ENCODE data around the gene FAAP100. TPM values are rescaled to one million over a fixed set of nuclear protein-coding genes. Genes with fewer than 3 reads are reported as not detected.

FAAP100 gene
- total and polyA plus RNA-seq, 4 donors, result 8.8 to 48.4 (median 26.6) TPM

- H3K9me3 ChIP-seq (ENCODE audit: control insufficient read depth, low read length), result no peaks in the 10 kb centered on the region
- 0% methylated on average over 31 to 69 of the region's 69 CpGs for WGBS, 2 donors
- intact Hi-C loops (cut with DNase I), result loop anchor here (2.0 to 5.0 kb wide), 4 partner anchors 15 to 259 kb away; no protein-coding TSS in a partner anchor
Observed at GRCh38 chr17:81551458-81552243, 502 bp downstream of the FAAP100 start.

GRCh38 chr17:81550830-81551457 lies 1.2 kb downstream of the FAAP100 start:
- no peaks in the 10 kb centered on the region for H3K27me3 ChIP-seq (ENCODE audit: control insufficient read depth in 1 of 2, insufficient read depth in 2 of 2, low read length in 1 of 2)
- peak overlapping the region in 1 of 2 donors; percentile 66 for H3K4me3 ChIP-seq (ENCODE audit: low read length in 2 of 2)
- WGBS, 2 donors, result 75 to 79% methylated on average over 27 of the region's 27 CpGs
- intact Hi-C loops (cut with DNase I), result loop anchor here in 1 of 2 donors (5.0 kb wide), 1 partner anchor 259 kb away; no protein-coding TSS in a partner anchor
- ATAC-seq (ENCODE audit: low FRiP score) (no peak), DNase-seq (no peak)
- no peak overlapping the region for H3K27ac ChIP-seq (ENCODE audit: low read depth in 1 of 2, low read length in 2 of 2)
- H3K4me1 ChIP-seq (ENCODE audit: control insufficient read depth in 1 of 2, insufficient read depth in 2 of 2, low read length in 2 of 2), result no peaks in the 10 kb centered on the region
- no peaks in the 10 kb centered on the region for H3K9me3 ChIP-seq (ENCODE audit: control insufficient read depth, low read length)
- no peaks in the 10 kb centered on the region for H3K36me3 ChIP-seq (ENCODE audit: control insufficient read depth in 1 of 2, insufficient read depth in 2 of 2, low read length in 1 of 2)

More at GRCh38 chr17:81551458-81552243, 502 bp downstream of the FAAP100 start:
- Histone ChIP-seq H3K4me1 (ENCODE audit: control insufficient read depth in 1 of 2, insufficient read depth in 2 of 2, low read length in 2 of 2) (no peaks in the 10 kb centered on the region), H3K27ac (ENCODE audit: low read depth in 1 of 2, low read length in 2 of 2) (no peak overlapping the region), H3K27me3 (ENCODE audit: control insufficient read depth in 1 of 2, insufficient read depth in 2 of 2, low read length in 1 of 2) (no peaks in the 10 kb centered on the region), H3K36me3 (ENCODE audit: control insufficient read depth in 1 of 2, insufficient read depth in 2 of 2, low read length in 1 of 2) (no peaks in the 10 kb centered on the region), H3K4me3 (ENCODE audit: low read length in 2 of 2) (peak overlapping the region; percentile 39 to 66)
- ATAC-seq (ENCODE audit: low FRiP score) (no peak), DNase-seq (no peak)

- Histone ChIP-seq H3K9me3 (ENCODE audit: control insufficient read depth, low read length) (no peaks in the 10 kb centered on the region), H3K36me3 (ENCODE audit: control insufficient read depth in 1 of 2, insufficient read depth in 2 of 2, low read length in 1 of 2) (no peaks in the 10 kb centered on the region), H3K4me3 (ENCODE audit: low read length in 2 of 2) (no peak overlapping the region), H3K27ac (ENCODE audit: low read depth in 1 of 2, low read length in 2 of 2) (no peak overlapping the region), H3K4me1 (ENCODE audit: control insufficient read depth in 1 of 2, insufficient read depth in 2 of 2, low read length in 2 of 2) (no peaks in the 10 kb centered on the region), H3K27me3 (ENCODE audit: control insufficient read depth in 1 of 2, insufficient read depth in 2 of 2, low read length in 1 of 2) (no peaks in the 10 kb centered on the region)
- DNase-seq (no peak), ATAC-seq (ENCODE audit: low FRiP score) (no peak)
- intact Hi-C loops (cut with DNase I), result loop anchor here in 1 of 2 donors (5.0 kb wide), 1 partner anchor 258 kb away; no protein-coding TSS in a partner anchor
- WGBS, 2 donors, result 91% methylated on average over 15 of the region's 15 CpGs
Observed at GRCh38 chr17:81550285-81550684, 1.9 kb downstream of the FAAP100 start.

DNA sequence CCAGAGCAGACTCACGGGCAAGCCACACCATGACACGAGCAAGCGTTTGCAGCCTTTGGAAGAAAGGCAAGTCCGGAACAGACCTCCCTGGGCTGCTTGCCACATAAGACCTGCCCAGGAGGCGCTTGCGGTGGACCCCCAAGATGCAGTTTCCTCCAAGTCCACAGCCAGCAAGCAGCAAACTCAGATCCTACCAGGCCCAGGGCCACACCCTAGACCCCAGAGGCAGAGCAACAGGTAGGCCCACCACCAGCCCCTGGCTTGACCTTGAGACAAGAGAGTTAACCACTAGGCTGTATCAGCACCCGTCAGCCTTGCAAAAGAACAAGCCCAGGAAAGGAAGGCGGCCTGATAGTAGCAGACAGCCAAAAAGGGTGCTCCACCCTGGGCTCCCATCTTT lies 2.3 kb downstream of the FAAP100 start:
- 88 to 90% methylated on average over 8 of the region's 8 CpGs for WGBS, 2 donors
- H3K36me3 ChIP-seq (ENCODE audit: control insufficient read depth in 1 of 2, insufficient read depth in 2 of 2, low read length in 1 of 2), result no peaks in the 10 kb centered on the region
- no peak for ATAC-seq (ENCODE audit: low FRiP score)

GRCh38 chr17:81549031-81549557 lies 3.1 kb downstream of the FAAP100 start:
- H3K27me3 ChIP-seq (ENCODE audit: control insufficient read depth in 1 of 2, insufficient read depth in 2 of 2, low read length in 1 of 2), result no peaks in the 10 kb centered on the region
- 84% methylated on average over 15 to 16 of the region's 16 CpGs for WGBS, 2 donors
- H3K27ac ChIP-seq (ENCODE audit: low read depth in 1 of 2, low read length in 2 of 2), result no peak overlapping the region
- DNase-seq (no peak), ATAC-seq (ENCODE audit: low FRiP score) (no peak)
- H3K4me1 ChIP-seq (ENCODE audit: control insufficient read depth in 1 of 2, insufficient read depth in 2 of 2, low read length in 2 of 2), result no peaks in the 10 kb centered on the region
- H3K4me3 ChIP-seq (ENCODE audit: low read length in 2 of 2), result no peak overlapping the region
- intact Hi-C loops (cut with DNase I), result no loop called here
- no peaks in the 10 kb centered on the region for H3K9me3 ChIP-seq (ENCODE audit: control insufficient read depth, low read length)
- no peaks in the 10 kb centered on the region for H3K36me3 ChIP-seq (ENCODE audit: control insufficient read depth in 1 of 2, insufficient read depth in 2 of 2, low read length in 1 of 2)

More for the DNA sequence above, 2.3 kb downstream of the FAAP100 start:
- intact Hi-C loops (cut with DNase I), result loop anchor here in 1 of 2 donors (5.0 kb wide), 1 partner anchor 258 kb away; no protein-coding TSS in a partner anchor
- Histone ChIP-seq H3K27ac (ENCODE audit: low read depth in 1 of 2, low read length in 2 of 2) (no peak overlapping the region), H3K9me3 (ENCODE audit: control insufficient read depth, low read length) (no peaks in the 10 kb centered on the region), H3K4me1 (ENCODE audit: control insufficient read depth in 1 of 2, insufficient read depth in 2 of 2, low read length in 2 of 2) (no peaks in the 10 kb centered on the region), H3K4me3 (ENCODE audit: low read length in 2 of 2) (no peak overlapping the region), H3K27me3 (ENCODE audit: control insufficient read depth in 1 of 2, insufficient read depth in 2 of 2, low read length in 1 of 2) (no peaks in the 10 kb centered on the region)
- DNase-seq, result no peak

DNA sequence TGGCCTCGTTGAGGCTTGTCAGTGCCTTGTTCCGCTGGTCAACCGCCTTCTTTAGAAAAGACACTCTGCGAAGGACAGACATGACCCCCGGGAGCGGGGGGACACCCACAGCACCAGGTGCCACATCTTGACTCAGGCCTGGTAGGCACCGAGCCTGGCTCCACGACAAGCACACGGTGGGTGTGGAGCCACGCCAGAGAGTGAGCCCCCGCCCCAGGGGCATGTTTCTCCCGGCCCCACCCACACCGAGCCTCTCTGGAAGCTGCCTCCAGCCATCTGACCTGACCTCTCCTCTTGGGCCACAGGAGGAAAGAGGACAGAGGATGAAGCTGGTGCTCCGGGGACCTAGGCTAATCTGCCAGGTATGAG lies 4.6 kb downstream of the FAAP100 start:
- WGBS, 2 donors, result 82% methylated on average over 14 of the region's 14 CpGs
- H3K4me1 ChIP-seq (ENCODE audit: control insufficient read depth in 1 of 2, insufficient read depth in 2 of 2, low read length in 2 of 2), result no peaks in the 10 kb centered on the region
- H3K4me3 ChIP-seq (ENCODE audit: low read length in 2 of 2), result no peak overlapping the region
- DNase-seq (no peak), ATAC-seq (ENCODE audit: low FRiP score) (no peak)
- no peaks in the 10 kb centered on the region for H3K9me3 ChIP-seq (ENCODE audit: control insufficient read depth, low read length)
- peaks cover 0 to 2% of the 10 kb centered on the region in 2 donors for H3K36me3 ChIP-seq (ENCODE audit: control insufficient read depth in 1 of 2, insufficient read depth in 2 of 2, low read length in 1 of 2)
- H3K27me3 ChIP-seq (ENCODE audit: control insufficient read depth in 1 of 2, insufficient read depth in 2 of 2, low read length in 1 of 2), result no peaks in the 10 kb centered on the region
- intact Hi-C loops (cut with DNase I), result no loop called here
- H3K27ac ChIP-seq (ENCODE audit: low read depth in 1 of 2, low read length in 2 of 2), result no peak overlapping the region

DNA sequence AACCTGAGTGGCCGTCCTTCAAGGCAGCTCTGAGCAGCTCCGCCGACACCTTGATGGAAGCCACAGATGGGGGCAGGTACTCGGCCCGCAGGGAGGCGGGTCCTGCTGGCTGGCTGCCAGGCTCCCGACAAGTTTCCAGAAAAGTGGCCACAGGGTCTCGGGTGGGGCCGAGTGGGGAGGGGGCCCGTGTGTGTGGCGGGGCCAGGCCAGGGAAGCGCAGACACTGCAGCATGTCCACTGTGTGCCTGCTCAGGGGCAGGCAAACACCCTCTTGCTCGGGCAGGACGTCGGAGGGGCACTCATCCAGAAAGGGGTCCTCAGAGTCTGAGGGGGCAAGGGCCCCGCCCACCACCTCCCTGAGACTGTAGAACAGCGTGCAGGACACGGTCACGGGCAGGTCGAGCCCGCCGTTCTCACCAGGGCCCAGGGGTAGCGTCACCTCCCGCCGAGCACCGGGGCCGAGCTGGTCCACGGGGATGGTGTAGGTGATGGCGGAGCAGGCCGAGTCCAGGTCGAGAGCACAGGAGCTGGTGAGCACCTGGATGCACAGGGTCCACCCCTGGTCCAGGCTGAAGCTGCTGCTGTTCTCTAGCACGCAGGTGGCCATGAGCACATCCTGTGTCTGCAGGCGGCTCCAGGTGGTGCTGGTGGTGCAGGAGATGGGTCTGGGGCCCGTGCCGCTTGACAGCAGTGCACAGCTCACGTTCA lies 5.1 kb downstream of the FAAP100 start:
- Histone ChIP-seq H3K4me1 (ENCODE audit: control insufficient read depth in 1 of 2, insufficient read depth in 2 of 2, low read length in 2 of 2) (no peaks in the 10 kb centered on the region), H3K27me3 (ENCODE audit: control insufficient read depth in 1 of 2, insufficient read depth in 2 of 2, low read length in 1 of 2) (no peaks in the 10 kb centered on the region), H3K27ac (ENCODE audit: low read depth in 1 of 2, low read length in 2 of 2) (no peak overlapping the region), H3K4me3 (ENCODE audit: low read length in 2 of 2) (no peak overlapping the region), H3K36me3 (ENCODE audit: control insufficient read depth in 1 of 2, insufficient read depth in 2 of 2, low read length in 1 of 2) (peaks cover 0 to 2% of the 10 kb centered on the region in 2 donors), H3K9me3 (ENCODE audit: control insufficient read depth, low read length) (no peaks in the 10 kb centered on the region)
- intact Hi-C loops (cut with DNase I), result no loop called here
- 80 to 84% methylated on average over 33 to 36 of the region's 36 CpGs for WGBS, 2 donors
- ATAC-seq (ENCODE audit: low FRiP score) (no peak), DNase-seq (no peak)

DNA sequence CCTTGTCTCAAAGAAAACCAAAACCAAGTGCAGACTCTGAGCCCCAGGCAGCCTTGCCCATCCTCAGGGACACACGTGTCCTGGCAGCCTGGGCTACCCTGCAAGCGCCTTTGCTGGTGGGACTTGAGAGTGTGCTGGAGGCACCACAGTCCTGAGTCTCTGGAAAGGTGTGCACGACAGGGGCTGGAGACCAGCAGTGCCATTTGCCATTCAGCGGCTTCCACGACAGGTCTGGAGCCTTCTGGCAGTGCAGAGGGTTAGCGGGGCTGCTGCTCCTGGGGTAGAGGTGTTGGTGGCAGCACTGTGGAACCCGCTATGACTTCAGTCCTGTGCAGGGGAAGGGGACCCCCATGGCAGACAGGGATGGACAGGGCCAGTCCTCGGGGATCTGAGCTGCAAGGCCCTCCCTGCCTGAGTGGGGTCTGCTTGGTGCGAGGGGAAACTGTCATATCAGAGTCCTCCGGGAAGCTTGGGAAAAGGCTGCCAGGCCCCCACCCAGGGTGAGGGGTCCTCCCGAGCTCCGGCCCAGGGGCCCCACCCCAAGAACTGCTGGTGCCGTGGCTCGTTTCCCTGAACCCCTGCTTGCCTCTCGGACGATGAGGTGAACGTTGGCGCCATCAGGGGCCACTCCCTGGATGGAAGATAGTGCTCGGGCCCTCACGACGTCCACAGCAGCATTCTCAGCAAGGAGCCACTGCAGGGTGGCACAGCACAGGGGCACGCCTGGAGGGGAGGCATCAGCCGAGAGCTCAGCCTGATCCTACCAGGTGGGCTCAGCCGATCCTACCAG lies 6.8 kb downstream of the FAAP100 start:
- 86 to 90% methylated on average over 22 to 24 of the region's 24 CpGs for WGBS, 2 donors
- no peaks in the 10 kb centered on the region for H3K4me1 ChIP-seq (ENCODE audit: control insufficient read depth in 1 of 2, insufficient read depth in 2 of 2, low read length in 2 of 2)
- intact Hi-C loops (cut with DNase I), result no loop called here
- DNase-seq (no peak), ATAC-seq (ENCODE audit: low FRiP score) (no peak)
- no peak overlapping the region for H3K4me3 ChIP-seq (ENCODE audit: low read length in 2 of 2)
- H3K27me3 ChIP-seq (ENCODE audit: control insufficient read depth in 1 of 2, insufficient read depth in 2 of 2, low read length in 1 of 2), result no peaks in the 10 kb centered on the region
- H3K9me3 ChIP-seq (ENCODE audit: control insufficient read depth, low read length), result no peaks in the 10 kb centered on the region
- H3K27ac ChIP-seq (ENCODE audit: low read depth in 1 of 2, low read length in 2 of 2), result no peak overlapping the region
- peaks cover 0 to 9% of the 10 kb centered on the region in 2 donors for H3K36me3 ChIP-seq (ENCODE audit: control insufficient read depth in 1 of 2, insufficient read depth in 2 of 2, low read length in 1 of 2)

Measured in aorta (tissue), 5 donors.